GM18870 (cell line): ENCODE results near the gene ATP8A2.
"Not testable (repeated sequence)": the region's sequence is repeated elsewhere in the genome, so short reads cannot be mapped to it uniquely, and the experiment has no call there.

Experiments used
- ATAC-seq: cut with Tn5 transposase; IDR thresholded peaks from one replicate; pipeline ENCODE4 v1.9.1; 2021; ENCODE audit warnings: moderate library complexity; ENCODE audit not compliant: unreplicated experiment

ATP8A2 gene

GRCh38 chr13:25371875-25372283, at the start of gene ATP8A2:
Gene ATP8A2 (plus strand): TSS chr13:25371974. CDS start chr13:25372213, 239 bp downstream.
- ATAC-seq = no peak

DNA sequence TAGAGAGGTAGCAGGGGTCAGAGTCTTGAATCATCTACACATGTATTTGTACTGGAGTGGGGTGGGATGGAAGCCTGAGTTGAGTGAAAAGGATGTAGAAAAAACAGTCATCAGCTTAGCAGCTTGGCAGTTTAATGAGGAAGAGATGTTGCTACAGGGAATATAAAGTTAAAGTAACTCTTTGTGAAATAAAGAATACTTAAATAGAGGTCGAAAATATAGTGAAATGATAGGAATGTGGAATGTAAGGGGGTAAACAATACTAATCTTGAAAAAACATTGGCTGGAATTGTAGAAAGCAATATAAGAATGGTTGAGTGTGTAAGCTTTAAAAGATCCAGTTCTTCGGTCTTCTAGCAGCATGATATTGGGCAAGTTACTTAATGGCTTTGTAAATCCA, 47.7 kb upstream of the ATP8A2 start:
- no peak for ATAC-seq

- no peak for ATAC-seq
Measured at GRCh38 chr13:25329706-25330105, 42.1 kb upstream of the ATP8A2 start.

DNA sequence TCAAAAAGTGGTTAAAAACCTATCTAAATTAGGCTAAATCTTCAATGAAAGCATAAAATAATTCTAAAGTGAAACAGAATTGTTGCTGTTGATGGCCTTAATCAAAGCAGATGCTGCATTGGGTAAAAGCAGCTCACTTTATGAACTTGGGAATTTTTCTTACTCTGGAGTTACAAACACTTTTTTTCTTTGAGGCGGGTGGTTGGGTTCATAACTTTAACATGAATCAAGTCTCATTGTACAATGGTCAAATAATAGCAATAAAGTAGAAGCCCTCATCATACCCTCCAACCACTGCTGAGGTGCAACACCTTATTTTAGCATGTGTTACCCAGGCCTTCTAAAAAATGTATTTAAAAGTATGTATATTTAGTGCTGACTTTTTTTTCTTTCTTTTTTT, 41.2 kb upstream of the ATP8A2 start:
- ATAC-seq = no peak

DNA sequence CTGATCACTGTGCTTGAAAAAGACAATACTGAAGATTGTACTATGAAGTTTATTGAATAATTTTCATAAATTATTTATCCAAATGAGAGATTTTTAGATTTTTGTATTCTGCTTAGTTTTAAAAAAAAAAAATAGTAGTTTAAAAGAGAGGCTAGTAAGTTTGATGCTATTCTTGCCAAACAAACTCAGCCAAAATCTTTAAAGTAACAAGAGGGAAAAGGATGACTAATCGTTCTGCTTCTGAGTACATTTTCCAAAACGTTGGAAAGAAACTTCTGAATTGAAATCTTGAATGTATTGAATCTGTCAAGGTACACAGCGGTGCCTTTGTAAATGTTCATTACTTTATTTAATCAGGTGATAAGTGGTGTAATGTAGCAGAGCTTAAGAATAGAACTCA, 35.9 kb upstream of the ATP8A2 start:
- no peak for ATAC-seq

- ATAC-seq = no peak
Measured at GRCh38 chr13:25345576-25345975, 26.2 kb upstream of the ATP8A2 start.

- ATAC-seq = no peak
Measured at GRCh38 chr13:25347151-25347550, 24.6 kb upstream of the ATP8A2 start.

DNA sequence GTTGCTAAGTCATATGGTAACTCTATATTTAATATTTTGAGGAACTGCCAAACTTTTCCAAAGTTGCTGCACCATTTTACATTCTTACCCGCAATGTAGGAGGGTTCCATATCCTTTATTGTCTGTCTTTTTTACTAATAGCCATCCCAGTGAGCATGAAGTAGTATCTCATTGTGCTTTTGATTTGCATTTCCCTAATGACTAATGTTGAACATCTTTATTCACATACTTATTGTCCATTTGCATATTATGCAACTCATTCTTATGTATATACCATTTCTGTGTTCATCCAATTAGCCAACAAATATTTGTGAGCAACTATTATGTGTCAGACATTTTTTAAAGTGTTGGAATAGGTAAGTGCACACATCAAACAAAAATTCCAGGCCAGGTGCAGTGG, 20.4 kb upstream of the ATP8A2 start:
- no peak for ATAC-seq

DNA sequence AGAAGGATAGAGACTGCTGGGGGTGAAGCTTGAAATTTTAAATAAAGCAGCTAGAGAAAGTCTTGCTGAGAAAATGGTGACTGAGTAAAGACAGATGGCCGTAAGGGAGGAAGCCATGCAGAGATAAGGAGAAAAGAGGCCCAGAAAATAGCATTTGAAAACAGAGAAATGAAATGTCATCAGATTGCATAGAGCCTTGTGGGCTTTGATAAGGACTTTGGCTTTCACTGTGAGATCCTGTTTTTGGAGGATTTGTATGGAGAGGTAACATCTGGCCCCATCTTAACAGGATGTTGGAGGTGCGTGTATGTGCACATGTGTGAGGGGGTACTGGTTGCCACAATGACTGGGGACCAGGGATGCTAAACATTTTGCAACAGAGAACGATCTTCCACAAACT, 19.5 kb upstream of the ATP8A2 start:
- ATAC-seq = no peak

GRCh38 chr13:25352806-25353205, 19.0 kb upstream of the ATP8A2 start:
- ATAC-seq = no peak

GRCh38 chr13:25353344-25353743, 18.4 kb upstream of the ATP8A2 start:
- ATAC-seq = no peak

DNA sequence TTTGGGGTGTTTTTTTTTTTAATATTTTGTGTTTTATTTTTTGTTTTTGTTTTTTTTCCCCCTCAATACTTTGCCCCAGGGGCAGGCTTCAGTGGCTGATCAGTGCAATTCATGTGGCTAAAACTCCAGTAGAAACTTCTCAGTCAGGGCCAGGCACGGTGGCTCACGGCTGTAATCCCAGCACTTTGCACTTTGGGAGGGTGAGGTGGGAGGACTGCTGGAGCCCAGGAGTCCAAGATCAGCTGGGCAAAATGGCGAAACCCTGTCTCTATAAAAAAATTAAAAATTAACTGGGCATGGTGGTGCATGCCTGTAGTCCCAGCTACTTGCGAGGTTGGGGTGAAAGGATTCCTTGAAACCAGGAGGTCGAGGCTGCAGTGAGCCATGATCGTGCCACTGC, 17.4 kb upstream of the ATP8A2 start:
- ATAC-seq = no peak

DNA sequence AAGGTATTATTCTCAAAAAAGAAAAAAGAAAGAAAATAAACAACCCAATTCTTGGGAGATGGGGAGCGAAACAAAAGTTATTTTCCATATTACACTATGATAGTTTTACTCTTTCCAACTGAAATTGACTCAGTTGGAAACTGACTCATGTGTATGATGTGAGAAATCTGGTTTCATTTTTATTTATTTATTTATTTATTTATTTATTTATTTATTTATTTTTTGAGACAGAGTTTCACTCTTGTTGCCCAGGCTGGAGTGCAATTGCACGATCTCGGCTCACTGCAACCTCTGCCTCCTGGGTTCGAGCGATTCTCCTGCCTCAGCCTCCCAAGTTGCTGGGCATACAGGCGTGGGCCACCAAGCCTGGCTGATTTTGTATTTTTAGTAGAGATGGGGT, 11.3 kb upstream of the ATP8A2 start:
- not testable (repeated sequence) for ATAC-seq

DNA sequence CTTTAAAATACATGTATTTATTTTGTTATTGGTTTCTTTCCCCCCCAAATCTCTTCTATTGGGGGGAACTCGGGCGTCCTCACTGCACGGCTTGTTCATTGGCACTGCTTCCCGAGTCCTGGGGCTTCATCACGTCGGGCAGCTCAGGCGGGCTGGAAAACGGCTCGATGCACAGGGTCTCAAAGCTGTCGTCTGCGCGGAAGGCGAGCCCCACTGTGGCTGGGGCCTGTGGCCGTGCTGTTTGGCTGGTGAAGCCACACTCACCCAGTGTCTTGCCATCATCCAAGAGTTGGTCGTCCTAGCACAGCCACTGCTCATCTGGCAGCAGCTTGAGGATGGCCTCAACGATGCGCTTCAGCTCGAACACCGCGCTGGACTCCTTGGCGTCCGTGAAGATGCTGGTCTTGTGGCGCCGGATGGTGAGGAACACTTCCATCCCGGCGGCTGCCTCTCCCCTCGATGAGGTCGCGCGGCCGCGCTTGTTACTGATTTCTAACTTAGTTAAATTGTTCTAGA, 6.0 kb upstream of the ATP8A2 start:
- no peak for ATAC-seq

DNA sequence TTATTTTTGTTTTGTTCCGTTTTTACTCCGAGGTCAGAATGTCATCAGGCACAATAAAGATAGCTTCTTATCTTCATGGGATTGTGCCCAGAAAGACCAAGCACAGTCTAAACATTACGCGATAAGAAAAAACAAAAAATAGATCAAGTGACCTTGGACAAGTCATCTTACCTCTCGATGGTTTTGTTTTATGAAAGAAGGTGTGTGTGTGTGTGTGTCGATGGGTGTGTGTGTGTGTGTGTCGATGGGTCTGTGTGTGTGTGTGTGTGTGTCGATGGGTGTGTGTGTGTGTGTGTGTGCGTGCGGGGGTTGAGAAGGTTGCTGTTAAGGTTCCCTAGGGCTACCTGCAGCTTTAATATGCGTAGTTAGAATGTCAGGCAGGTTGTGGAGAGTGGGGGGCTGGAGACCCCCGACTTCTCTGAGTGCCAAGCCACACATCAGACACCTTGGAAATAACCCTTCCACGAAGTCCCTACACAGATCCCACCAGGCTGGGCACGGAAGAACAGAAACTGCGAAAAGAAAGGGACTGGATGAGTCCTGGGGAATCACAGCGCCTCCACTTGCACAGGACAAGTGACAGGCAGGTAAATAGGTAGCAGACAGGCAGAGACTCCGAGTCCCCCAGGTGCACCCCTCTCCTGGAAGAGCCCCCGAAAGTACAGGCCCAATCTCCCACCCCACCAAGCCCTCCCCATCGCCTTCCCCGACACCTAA, 458 bp upstream of the ATP8A2 start:
- ATAC-seq = no peak

- ATAC-seq = no peak
Measured at GRCh38 chr13:25372284-25373081, 709 bp downstream of the ATP8A2 start.

DNA sequence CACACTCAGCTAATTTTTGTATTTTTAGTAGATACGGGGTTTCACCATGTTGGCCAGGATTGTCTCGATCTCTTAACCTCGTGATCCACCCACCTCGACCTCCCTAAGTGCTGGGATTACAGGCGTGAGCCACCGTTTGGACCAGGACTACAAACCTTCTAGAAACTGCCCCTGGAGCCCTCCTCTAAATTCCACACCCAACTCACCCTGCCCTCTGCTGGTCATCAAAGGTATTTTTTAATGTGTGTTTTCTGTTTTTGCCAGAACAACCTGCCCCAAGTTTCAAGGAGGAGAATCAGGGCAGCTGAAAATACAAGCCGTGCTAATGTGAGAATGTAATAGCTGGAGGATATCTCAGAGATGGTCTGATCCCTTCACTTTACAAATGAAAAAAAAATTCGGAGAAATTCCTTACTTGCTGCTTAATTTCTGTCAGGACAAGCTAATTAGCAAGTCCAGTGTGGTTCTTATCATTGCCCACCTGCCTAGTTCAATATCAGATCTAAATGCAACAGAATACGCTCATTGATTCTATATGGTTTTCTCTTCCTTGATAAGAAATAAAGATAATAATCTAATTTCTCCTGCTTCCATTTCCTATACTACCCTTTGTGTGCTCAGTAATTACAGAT, 4.1 kb downstream of the ATP8A2 start:
- ATAC-seq = no peak

GRCh38 chr13:25377244-25377962, 5.6 kb downstream of the ATP8A2 start:
- ATAC-seq = no peak

DNA sequence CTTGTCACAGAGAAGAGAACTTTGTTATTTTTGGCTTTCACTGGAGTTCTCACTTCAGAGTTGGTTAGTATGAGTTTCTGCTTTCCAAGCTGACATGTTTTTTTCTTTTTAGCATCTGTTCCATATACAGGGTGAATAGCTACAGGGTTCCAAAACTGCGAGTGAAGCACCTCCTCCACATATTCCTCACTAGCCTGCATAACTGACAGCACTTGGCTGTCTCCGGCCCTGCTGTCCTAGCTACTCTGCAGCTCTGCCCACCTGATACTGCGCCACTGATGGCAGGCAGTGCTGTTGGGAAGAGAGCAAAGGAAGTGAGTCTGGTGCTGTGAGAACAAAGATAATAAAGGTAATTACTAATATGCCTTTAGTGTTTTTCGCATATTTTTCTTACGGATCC, 6.8 kb downstream of the ATP8A2 start:
- ATAC-seq = no peak

GRCh38 chr13:25379011-25379410, 7.2 kb downstream of the ATP8A2 start:
- ATAC-seq = no peak

GRCh38 chr13:25380082-25380481, 8.3 kb downstream of the ATP8A2 start:
- ATAC-seq = no peak
